Gastrocnemius medialis (tissue), 4 donors: Measurements from ENCODE around the gene ZNF296. TPM values are rescaled to one million over a fixed set of nuclear protein-coding genes. Genes with fewer than 3 reads are reported as not detected.

ENCODE experiments used
- ATAC-seq, 2 donors: fragments of 150-250 bp; one replicate each; pipeline ENCODE4 v1.9.1; 2016
- DNase-seq, 2 donors: peaks; one replicate each; pipeline ENCODE4 v3.0.0-alpha.2; 2019
- H3K27ac ChIP-seq, 4 donors: fragments of 200-600 bp; sonication (generic); 1 replicate in 1 of 4; 2 replicates in 3 of 4; pipeline ENCODE4 v1.5.1; 2016 to 2018; ENCODE audit warnings: mild to moderate bottlenecking in 2 of 4, moderate library complexity in 1 of 4
- H3K27me3 ChIP-seq, 3 donors: fragments of 200-600 bp; sonication (generic) in 2 of 3; 1 replicate in 1 of 3; 2 replicates in 2 of 3; pipeline versions ENCODE4 v1.5.1 to v1.6.0; 2016 to 2019; ENCODE audit warnings: mild to moderate bottlenecking in 1 of 3, moderate library complexity in 1 of 3
- H3K36me3 ChIP-seq, 2 donors: fragments of 200-600 bp; sonication (generic) in 1 of 2; one replicate each; pipeline ENCODE4 v1.5.1; 2017 to 2018
- H3K4me1 ChIP-seq, 2 donors: fragments of 200-600 bp; sonication (generic) in 1 of 2; one replicate each; pipeline ENCODE4 v1.5.1; 2016 to 2017; ENCODE audit warnings: mild to moderate bottlenecking in 2 of 2
- H3K4me3 ChIP-seq, 4 donors: fragments of 200-600 bp; sonication (generic) in 3 of 4; 1 replicate in 1 of 4; 2 replicates in 3 of 4; pipeline ENCODE4 v1.5.1; 2016 to 2019; ENCODE audit warnings: mild to moderate bottlenecking in 2 of 4
- H3K9me3 ChIP-seq, 3 donors: fragments of 200-600 bp; sonication (generic) in 2 of 3; 1 replicate in 1 of 3; 2 replicates in 2 of 3; pipeline ENCODE4 v1.5.1; 2016 to 2019
- POLR2A ChIP-seq, 2 donors: fragments of 450-650 bp; IDR thresholded peaks; one replicate each; pipeline ENCODE4 v1.6.1; 2017; ENCODE audit warnings: antibody characterized with exemption in 2 of 2, mild to moderate bottlenecking in 2 of 2, moderate library complexity in 2 of 2
- in situ Hi-C, 4 donors: fragments of 200-750 bp; cut with MboI; loops; one replicate each; pipeline versions ENCODE4 v1.15.0 to v1.8.0; 2017; ENCODE audit warnings: low sequenced_read_pairs in 4 of 4
- intact Hi-C: fragments of 100-400 bp; cut with DNase I; formaldehyde crosslinking; loops from one replicate; pipeline ENCODE4 v1.15.1; 2023; ENCODE audit warnings: low total_unique reads
- total RNA-seq, 4 donors: library from RNA; depleted of rRNA; stranded (reverse); fragments of >200 nt; gene quantifications; one replicate each; pipeline versions ENCODE4 v1.1.0 to v1.2.3, GENCODE V29; 2016
- TF ChIP-seq, protein P1 (sequence below), 5 experiments: fragments of 450-650 bp in 3 of 5; fragments of 200-600 bp in 2 of 5; sonication (generic) in 2 of 5; IDR thresholded peaks in 4 of 5; conservative IDR thresholded peaks in 1 of 5; 1 replicate in 4 of 5; 2 replicates in 1 of 5; pipeline ENCODE4 v1.5.1; 2016 to 2019; ENCODE audit warnings: antibody characterized with exemption in 5 of 5, mild to moderate bottlenecking in 3 of 5, moderate library complexity in 3 of 5

Gene ZNF296
- total RNA-seq, 4 donors from 2014 or later: not detected

DNA sequence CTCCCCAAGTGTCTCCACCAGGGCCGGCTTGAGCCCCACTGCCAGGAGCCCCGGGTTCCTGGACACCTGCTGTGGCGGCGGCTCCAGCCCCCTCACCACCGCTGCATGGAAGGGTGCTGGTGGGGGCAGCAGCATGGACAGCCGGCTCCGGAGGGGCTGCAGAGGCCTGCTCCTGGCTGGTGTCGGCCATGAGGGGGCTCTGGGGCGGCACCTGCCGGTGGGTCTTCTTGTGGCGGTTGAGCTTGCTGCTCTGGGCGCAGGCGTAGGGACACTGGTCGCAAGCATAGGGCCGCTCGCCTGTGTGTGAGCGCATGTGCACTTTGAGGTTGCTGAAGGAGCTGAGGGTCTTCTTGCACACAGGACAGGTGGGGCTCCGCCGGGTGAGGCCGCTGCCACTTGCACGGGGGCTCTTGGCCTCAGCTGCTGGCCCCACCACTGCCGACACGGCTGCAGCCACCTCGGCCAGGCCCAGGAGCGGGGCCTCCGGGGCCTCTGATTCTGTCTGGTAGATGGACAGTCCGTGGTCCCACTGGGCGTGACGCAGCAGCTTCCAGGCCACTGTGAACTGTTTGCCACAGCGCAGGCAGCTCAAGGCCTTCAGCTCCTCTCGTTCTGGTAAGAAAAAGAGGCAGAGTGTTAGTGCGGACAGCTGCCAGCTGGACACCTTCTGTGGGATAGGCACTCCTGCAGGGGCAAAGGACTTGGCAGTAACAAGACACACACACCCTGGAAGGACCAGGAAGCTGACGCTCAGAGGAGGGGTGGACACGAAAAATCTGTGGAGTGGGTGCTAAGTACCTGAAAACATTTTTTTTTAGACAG, 4.1 kb downstream of the ZNF296 start:
- DNase-seq (no peak), ATAC-seq (no peak)
- Histone ChIP-seq H3K27ac (no peak overlapping the region), H3K36me3 (peaks cover 0 to 41% of the 10 kb centered on the region in 2 donors), H3K4me1 (peaks cover 7 to 8% of the 10 kb centered on the region in 2 donors), H3K9me3 (no peaks in the 10 kb centered on the region), H3K4me3 (no peak overlapping the region), H3K27me3 (no peaks in the 10 kb centered on the region)
- TF ChIP-seq, protein P1, sequence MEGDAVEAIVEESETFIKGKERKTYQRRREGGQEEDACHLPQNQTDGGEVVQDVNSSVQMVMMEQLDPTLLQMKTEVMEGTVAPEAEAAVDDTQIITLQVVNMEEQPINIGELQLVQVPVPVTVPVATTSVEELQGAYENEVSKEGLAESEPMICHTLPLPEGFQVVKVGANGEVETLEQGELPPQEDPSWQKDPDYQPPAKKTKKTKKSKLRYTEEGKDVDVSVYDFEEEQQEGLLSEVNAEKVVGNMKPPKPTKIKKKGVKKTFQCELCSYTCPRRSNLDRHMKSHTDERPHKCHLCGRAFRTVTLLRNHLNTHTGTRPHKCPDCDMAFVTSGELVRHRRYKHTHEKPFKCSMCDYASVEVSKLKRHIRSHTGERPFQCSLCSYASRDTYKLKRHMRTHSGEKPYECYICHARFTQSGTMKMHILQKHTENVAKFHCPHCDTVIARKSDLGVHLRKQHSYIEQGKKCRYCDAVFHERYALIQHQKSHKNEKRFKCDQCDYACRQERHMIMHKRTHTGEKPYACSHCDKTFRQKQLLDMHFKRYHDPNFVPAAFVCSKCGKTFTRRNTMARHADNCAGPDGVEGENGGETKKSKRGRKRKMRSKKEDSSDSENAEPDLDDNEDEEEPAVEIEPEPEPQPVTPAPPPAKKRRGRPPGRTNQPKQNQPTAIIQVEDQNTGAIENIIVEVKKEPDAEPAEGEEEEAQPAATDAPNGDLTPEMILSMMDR (IDR thresholded peaks at IDR 0.05 in 4 of 5, conservative IDR thresholded peaks at IDR 0.05 in 1 of 5): no peak
- TF ChIP-seq POLR2A (IDR thresholded peaks at IDR 0.05): no peak
- intact Hi-C loops: no loop called here
- in situ Hi-C loops: no loop called here

- in situ Hi-C loops (no loop called here), intact Hi-C loops (no loop called here)
- H3K4me3 ChIP-seq: no peak overlapping the region
- ATAC-seq (no peak), DNase-seq (no peak)
- H3K9me3 ChIP-seq: no peaks in the 10 kb centered on the region
- H3K36me3 ChIP-seq: peaks cover 0 to 46% of the 10 kb centered on the region in 2 donors
- H3K27ac ChIP-seq: no peak overlapping the region
- TF ChIP-seq, protein P1 (IDR thresholded peaks at IDR 0.05 in 4 of 5, conservative IDR thresholded peaks at IDR 0.05 in 1 of 5): no peak
- TF ChIP-seq POLR2A (IDR thresholded peaks at IDR 0.05): no peak
- peaks cover 4 to 8% of the 10 kb centered on the region in 2 donors for H3K4me1 ChIP-seq
- no peaks in the 10 kb centered on the region for H3K27me3 ChIP-seq
Measured at GRCh38 chr19:45071545-45071938, 4.7 kb downstream of the ZNF296 start.

- intact Hi-C loops: no loop called here
- TF ChIP-seq, protein P1 (IDR thresholded peaks at IDR 0.05 in 4 of 5, conservative IDR thresholded peaks at IDR 0.05 in 1 of 5): no peak
- no peak for TF ChIP-seq POLR2A (IDR thresholded peaks at IDR 0.05)
- Histone ChIP-seq H3K27me3 (no peaks in the 10 kb centered on the region), H3K27ac (no peak overlapping the region), H3K36me3 (peaks cover 0 to 52% of the 10 kb centered on the region in 2 donors), H3K9me3 (no peaks in the 10 kb centered on the region), H3K4me1 (peaks cover 2 to 7% of the 10 kb centered on the region in 2 donors), H3K4me3 (no peak overlapping the region)
- in situ Hi-C loops: no loop called here
- DNase-seq: no peak
- ATAC-seq: no peak
Measured at GRCh38 chr19:45070861-45071544, 5.3 kb downstream of the ZNF296 start.

GRCh38 chr19:45070214-45070613, 6.1 kb downstream of the ZNF296 start:
- no peak overlapping the region for H3K27ac ChIP-seq
- H3K27me3 ChIP-seq: no peaks in the 10 kb centered on the region
- H3K4me3 ChIP-seq: no peak overlapping the region
- no peak for ATAC-seq
- no peaks in the 10 kb centered on the region for H3K9me3 ChIP-seq
- TF ChIP-seq, protein P1 (IDR thresholded peaks at IDR 0.05 in 4 of 5, conservative IDR thresholded peaks at IDR 0.05 in 1 of 5): no peak
- no peak for TF ChIP-seq POLR2A (IDR thresholded peaks at IDR 0.05)
- intact Hi-C loops: no loop called here
- H3K36me3 ChIP-seq: peaks cover 0 to 59% of the 10 kb centered on the region in 2 donors
- in situ Hi-C loops: no loop called here
- H3K4me1 ChIP-seq: peaks cover 0 to 4% of the 10 kb centered on the region in 2 donors
- no peak for DNase-seq
